ENCODE measurements around the gene PTPRO. TPM values are rescaled to one million over a fixed set of nuclear protein-coding genes. Genes with fewer than 3 reads are reported as not detected.

The PTPRO gene
- total and polyA plus RNA-seq, 12 donors = 0.21 to 5.4 (median 0.64) TPM; not detected in 1

- DNase-seq = no peak
- Histone ChIP-seq H3K27me3 (no peaks in the 10 kb centered on the region), H3K9me3 (peaks cover 0 to 24% (median 0%) of the 10 kb centered on the region in 11 donors), H3K4me3 (no peak overlapping the region), H3K27ac (no peak overlapping the region), H3K4me1 (no peaks in the 10 kb centered on the region), H3K36me3 (no peaks in the 10 kb centered on the region)
- 74 to 83% methylated on average over 2 of the region's 2 CpGs for WGBS, 2 donors
- no peak for ATAC-seq
- intact Hi-C loops (cut with DNase I) = loop anchor here in 1 of 10 donors (10.0 kb wide), 1 partner anchor 205 kb away; no protein-coding TSS in a partner anchor
- TF ChIP-seq CTCF (IDR thresholded peaks at IDR 0.05) = no peak
Observed at GRCh38 chr12:15299947-15300346, 22.4 kb upstream of the PTPRO start.

GRCh38 chr12:15304296-15304695 is 18.0 kb upstream of the PTPRO start:
- intact Hi-C loops (cut with DNase I) = no loop called here
- Histone ChIP-seq H3K4me3 (no peak overlapping the region), H3K27ac (no peak overlapping the region), H3K27me3 (no peaks in the 10 kb centered on the region), H3K36me3 (no peaks in the 10 kb centered on the region), H3K9me3 (peaks cover 0 to 29% (median 0%) of the 10 kb centered on the region in 11 donors), H3K4me1 (no peaks in the 10 kb centered on the region)
- no peak for DNase-seq
- no peak for TF ChIP-seq CTCF (IDR thresholded peaks at IDR 0.05)
- no peak for ATAC-seq
- WGBS, 2 donors = 94 to 97% methylated on average over 2 of the region's 2 CpGs

GRCh38 chr12:15306605-15307004 is 15.7 kb upstream of the PTPRO start:
- no peak for ATAC-seq
- H3K4me3 ChIP-seq = no peak overlapping the region
- no peaks in the 10 kb centered on the region for H3K36me3 ChIP-seq
- no peaks in the 10 kb centered on the region for H3K27me3 ChIP-seq
- H3K27ac ChIP-seq = no peak overlapping the region
- TF ChIP-seq CTCF (IDR thresholded peaks at IDR 0.05) = no peak
- no peaks in the 10 kb centered on the region for H3K4me1 ChIP-seq
- DNase-seq = no peak
- intact Hi-C loops (cut with DNase I) = no loop called here
- 76 to 80% methylated on average over 3 of the region's 3 CpGs for WGBS, 2 donors
- H3K9me3 ChIP-seq = peaks cover 0 to 24% (median 0%) of the 10 kb centered on the region in 11 donors

- DNase-seq = no peak
- H3K27ac ChIP-seq = no peak overlapping the region
- WGBS, 2 donors = 98 to 100% methylated on average over 1 of the region's 1 CpG
- H3K4me3 ChIP-seq = no peak overlapping the region
- H3K27me3 ChIP-seq = no peaks in the 10 kb centered on the region
- intact Hi-C loops (cut with DNase I) = no loop called here
- ATAC-seq = no peak
- H3K36me3 ChIP-seq = no peaks in the 10 kb centered on the region
- H3K9me3 ChIP-seq = peaks cover 0 to 24% (median 0%) of the 10 kb centered on the region in 11 donors
- no peaks in the 10 kb centered on the region for H3K4me1 ChIP-seq
- no peak for TF ChIP-seq CTCF (IDR thresholded peaks at IDR 0.05)
Observed at GRCh38 chr12:15307079-15307478, 15.2 kb upstream of the PTPRO start.

Measured in heart right ventricle (tissue), 16 donors.